ENCODE results near the gene SLC6A9. TPM values are rescaled to one million over a fixed set of nuclear protein-coding genes. Genes with fewer than 3 reads are reported as not detected.
A peak's percentile ranks its signal among the peaks of the same experiment; 100 is the strongest.

The SLC6A9 gene
- total RNA-seq, 1 experiment from 2014 or later, result 12.8 TPM

- Histone ChIP-seq H3K27ac (ENCODE audit: low read depth, low read length) (no peak overlapping the region), H3K9ac (ENCODE audit: low read length) (no peak overlapping the region; the same call in 1 of the 2 replicates), H3K9me3 (ENCODE audit: control insufficient read depth in 1 of 2, insufficient read depth in 1 of 2, low read depth in 1 of 2, low read length in 2 of 2) (no peaks in the 10 kb centered on the region), H3K9me2 (ENCODE audit: insufficient read depth) (no peaks in the 10 kb centered on the region), H3K27me3 (ENCODE audit: insufficient read depth, low read length) (no peaks in the 10 kb centered on the region), H3K36me3 (ENCODE audit: control insufficient read depth in 1 of 2, insufficient read depth in 2 of 2, low read length in 2 of 2) (no peaks in the 10 kb centered on the region), H2AFZ (ENCODE audit: low read depth, low read length, poor library complexity, severe bottlenecking) (no peak overlapping the region), H3K4me1 (ENCODE audit: control insufficient read depth in 1 of 2, insufficient read depth in 2 of 2, low read length in 2 of 2) (peaks cover 10 to 39% of the 10 kb centered on the region in 2 experiments), H3K79me2 (ENCODE audit: insufficient read depth, low read length) (no peaks in the 10 kb centered on the region), H3K4me3 (replicated peaks in 1 of 2; ENCODE audit: low read depth in 1 of 2, low read length in 2 of 2) (no peak overlapping the region), H4K20me1 (ENCODE audit: insufficient read depth) (no peaks in the 10 kb centered on the region), H3K4me2 (ENCODE audit: low read length) (no peak overlapping the region)
- ChIA-PET POLR2A (interaction anchor here (1.0 kb wide), 1 partner anchor 230 kb away, joined by 3 read pairs; no protein-coding TSS in a partner anchor), CTCF (interaction anchor here (0.9 to 3.3 kb wide), 3 partner anchors 11 to 55 kb away, joined by 3 to 13 read pairs (median 6); no protein-coding TSS in a partner anchor), RAD21 (ENCODE audit: low non-redundant PET in 1 of 2, low total read pairs in 2 of 2, uncharacterized antibody in 2 of 2, unreplicated experiment in 2 of 2) (interaction anchor here in 1 of 2 experiments (1.6 kb wide), 1 partner anchor 230 kb away, joined by 5 read pairs; no protein-coding TSS in a partner anchor)
- TF ChIP-seq SP1 (IDR thresholded peaks at IDR 0.05; ENCODE audit: low read depth) (no peak), ATF3 (IDR thresholded peaks at IDR 0.05) (no peak), FOSL1 (IDR thresholded peaks at IDR 0.05; ENCODE audit: low read depth) (no peak), SIN3A (IDR thresholded peaks at IDR 0.05; ENCODE audit: low read depth) (no peak), MAX (IDR thresholded peaks at IDR 0.05) (no peak), CEBPB (IDR thresholded peaks at IDR 0.05; ENCODE audit: low read depth) (no peak)
- intact Hi-C loops (cut with micrococcal nuclease), result no loop called here
- no TSS peak for BruUV-seq (replicated peaks)
- ATAC-seq, result no peak
- no peak for DNase-seq (ENCODE audit: low read depth, low spot score)
Observed at GRCh38 chr1:43993206-43993914, 37.9 kb downstream of the SLC6A9 start.

- H3K9me3 ChIP-seq (ENCODE audit: control insufficient read depth in 1 of 2, insufficient read depth in 1 of 2, low read depth in 1 of 2, low read length in 2 of 2), result no peaks in the 10 kb centered on the region
- peak overlapping the region; percentile 63 to 72 for H3K4me3 ChIP-seq (replicated peaks in 1 of 2; ENCODE audit: low read depth in 1 of 2, low read length in 2 of 2)
- ChIA-PET RAD21 (ENCODE audit: low non-redundant PET in 1 of 2, low total read pairs in 2 of 2, uncharacterized antibody in 2 of 2, unreplicated experiment in 2 of 2) (interaction anchor here in 1 of 2 experiments (0.5 to 1.6 kb wide), 3 partner anchors 23 to 229 kb away, joined by 3 to 5 read pairs (median 3); partner anchors contain the start of gene DPH2), POLR2A (interaction anchor here (1.0 to 1.2 kb wide), 3 partner anchors 229 to 342 kb away, joined by 3 read pairs; partner anchors contain the start of gene KDM4A), CTCF (interaction anchor here (1.4 to 3.3 kb wide), 3 partner anchors 12 to 56 kb away, joined by 4 to 13 read pairs (median 6); no protein-coding TSS in a partner anchor)
- peaks cover 0 to 5% of the 10 kb centered on the region in 2 experiments; a peak in 2 of 4 replicates for H3K36me3 ChIP-seq (ENCODE audit: control insufficient read depth in 1 of 2, insufficient read depth in 2 of 2, low read length in 2 of 2)
- no TSS peak for BruUV-seq (replicated peaks)
- peak overlapping the region; percentile 91 for H3K4me2 ChIP-seq (ENCODE audit: low read length)
- no peaks in the 10 kb centered on the region for H3K9me2 ChIP-seq (ENCODE audit: insufficient read depth)
- ATAC-seq (no peak), DNase-seq (ENCODE audit: low read depth, low spot score) (no peak)
- H3K9ac ChIP-seq (ENCODE audit: low read length), result peak overlapping the region; percentile 80
- peak overlapping the region; percentile 82 for H3K27ac ChIP-seq (ENCODE audit: low read depth, low read length)
- H3K4me1 ChIP-seq (ENCODE audit: control insufficient read depth in 1 of 2, insufficient read depth in 2 of 2, low read length in 2 of 2), result peaks cover 10 to 39% of the 10 kb centered on the region in 2 experiments
- H3K79me2 ChIP-seq (ENCODE audit: insufficient read depth, low read length), result no peaks in the 10 kb centered on the region
- intact Hi-C loops (cut with micrococcal nuclease), result no loop called here
- H3K27me3 ChIP-seq (ENCODE audit: insufficient read depth, low read length), result no peaks in the 10 kb centered on the region
- H2AFZ ChIP-seq (ENCODE audit: low read depth, low read length, poor library complexity, severe bottlenecking), result no peak overlapping the region
- no peaks in the 10 kb centered on the region for H4K20me1 ChIP-seq (ENCODE audit: insufficient read depth)
- TF ChIP-seq TCF7L2 (IDR thresholded peaks at IDR 0.05; ENCODE audit: borderline replicate concordance, extremely low read depth, insufficient read depth, insufficient read length) (no peak), JUND (IDR thresholded peaks at IDR 0.05) (no peak), EGR1 (IDR thresholded peaks at IDR 0.05; ENCODE audit: low read depth) (no peak), EZH2 (IDR thresholded peaks at IDR 0.05) (no peak), SIN3A (IDR thresholded peaks at IDR 0.05; ENCODE audit: low read depth) (no peak), SRF (IDR thresholded peaks at IDR 0.05; ENCODE audit: low read depth) (no peak), REST (IDR thresholded peaks at IDR 0.05; ENCODE audit: low read depth) (no peak), ZFX (IDR thresholded peaks at IDR 0.05) (no peak)
Observed at GRCh38 chr1:43992232-43992995, 38.8 kb downstream of the SLC6A9 start.

Measured in HCT116 (cell line).